K562 (cell line): ENCODE results near the gene PLAAT1. TPM values are rescaled to one million over a fixed set of nuclear protein-coding genes. Genes with fewer than 3 reads are reported as not detected.

Source experiments
- ATAC-seq: fragments of 200-7000 bp; cut with Tn5 transposase; 3 replicates; pipeline ENCODE4 v1.9.1; 2020; ENCODE audit warnings: moderate library complexity
- BruUV-seq: library from RNA; stranded (reverse); fragments of 400-500 nt; replicated peaks from 2 replicates; lab custom pipeline; 2021; lab: Mats Ljungman, UMichigan
- CTCF ChIA-PET: fragments of 300-600 bp; formaldehyde crosslinking; extraction: SDS; loops from one replicate; lab custom pipeline; 2021; ENCODE audit warnings: low intra/inter-chr PET ratio; lab: Yijun Ruan, JAX
- POLR2A ChIA-PET: fragments of 300-600, 350-650 bp; sonication (Branson Sonifier 250); formaldehyde crosslinking; extraction: SDS; loops from one replicate; lab custom pipeline; 2021; ENCODE audit warnings: antibody characterized with exemption, inconsistent platforms; lab: Yijun Ruan, JAX
- DNase-seq, 4 experiments: peaks; one replicate each; pipeline versions ENCODE4 v3.0.0 to v3.0.0-alpha.2; 2011 to 2018; ENCODE audit warnings: low spot score in 3 of 4, mixed read lengths in 3 of 4; ENCODE audit errors: extremely low read depth in 1 of 4
- FAIRE-seq: peaks from 2 replicates; lab custom pipeline; 2011; peaks lifted over from hg19 to GRCh38; lab: Jason Lieb, UNC
- H2AFZ ChIP-seq: 2 replicates; pipeline ENCODE4 v1.6.0; 2011; ENCODE audit warnings: low read depth, low read length, control low read depth, inconsistent platforms
- H3K27ac ChIP-seq: fragments of 200-600 bp; 3 replicates; pipeline ENCODE4 v1.8.0; 2011; ENCODE audit warnings: low read depth, mild to moderate bottlenecking, control low read depth, inconsistent platforms, low read length, moderate library complexity, mixed read lengths; ENCODE audit errors: extremely low read depth
- H3K27me3 ChIP-seq, 2 experiments: fragments of 300-600 bp in 1 of 2; 2 replicates in 1 of 2; 3 replicates in 1 of 2; pipeline versions ENCODE4 v1.6.0 to v1.8.0; 2011; ENCODE audit warnings: inconsistent platforms in 2 of 2, low read length in 2 of 2, mild to moderate bottlenecking in 1 of 2, mixed read lengths in 1 of 2, moderate library complexity in 1 of 2; ENCODE audit not compliant: control insufficient read depth in 2 of 2, insufficient read depth in 2 of 2
- H3K36me3 ChIP-seq: fragments of 300-600 bp; 3 replicates; pipeline ENCODE4 v1.8.0; 2011; ENCODE audit warnings: mild to moderate bottlenecking, low read length, inconsistent platforms; ENCODE audit not compliant: control insufficient read depth, insufficient read depth
- H3K4me1 ChIP-seq, 2 experiments: fragments of 200-600 bp in 1 of 2; replicated peaks in 1 of 2; 2 replicates in 1 of 2; 3 replicates in 1 of 2; pipeline versions ENCODE4 v1.5.1 to v1.8.0; 2011; ENCODE audit warnings: inconsistent platforms in 2 of 2, low read length in 2 of 2, mild to moderate bottlenecking in 1 of 2, mixed read lengths in 1 of 2, moderate library complexity in 1 of 2; ENCODE audit not compliant: control insufficient read depth in 2 of 2, insufficient read depth in 2 of 2
- H3K4me2 ChIP-seq: 2 replicates; pipeline ENCODE4 v1.6.1; 2011; ENCODE audit warnings: low read length, control low read depth, inconsistent platforms, mixed read lengths; ENCODE audit not compliant: insufficient read depth
- H3K4me3 ChIP-seq: fragments of 200-600 bp; sonication (generic), shearing (Covaris generic); 2 replicates; pipeline ENCODE4 v1.5.1; 2016; ENCODE audit warnings: control low read depth, inconsistent platforms
- H3K79me2 ChIP-seq: fragments of 200-600 bp; 3 replicates; pipeline ENCODE4 v1.8.0; 2011; ENCODE audit warnings: low read length, inconsistent platforms; ENCODE audit not compliant: control insufficient read depth, insufficient read depth
- H3K9ac ChIP-seq, 2 experiments: 2 replicates each; pipeline versions ENCODE4 v1.6.0 to v1.6.1; 2011; ENCODE audit warnings: low read depth in 2 of 2, low read length in 2 of 2, control low read depth in 1 of 2, inconsistent platforms in 1 of 2, mild to moderate bottlenecking in 1 of 2, mixed read lengths in 1 of 2; ENCODE audit not compliant: insufficient read depth in 1 of 2
- H3K9me1 ChIP-seq: one replicate; pipeline ENCODE4 v1.6.0; 2011; ENCODE audit warnings: inconsistent platforms, mild to moderate bottlenecking, low read length, moderate library complexity; ENCODE audit not compliant: control insufficient read depth, insufficient read depth
- H3K9me3 ChIP-seq: replicated peaks from 2 replicates; pipeline ENCODE4 v1.5.1; 2011; ENCODE audit warnings: low read depth, low read length, inconsistent platforms; ENCODE audit not compliant: control insufficient read depth, insufficient read depth
- H4K20me1 ChIP-seq: replicated peaks from 2 replicates; pipeline ENCODE4 v1.6.1; 2011; ENCODE audit warnings: low read length, inconsistent platforms, mixed read lengths; ENCODE audit not compliant: control insufficient read depth, insufficient read depth
- NFYB ChIP-seq: IDR thresholded peaks from 2 replicates; pipeline ENCODE4 v1.6.1; 2011; ENCODE audit warnings: mild to moderate bottlenecking, moderate library complexity; ENCODE audit not compliant: insufficient read length; ENCODE audit errors: extremely low read depth
- POLR3G ChIP-seq: IDR thresholded peaks from 2 replicates; pipeline ENCODE4 v1.6.1; 2011; ENCODE audit not compliant: insufficient read length, insufficient replicate concordance; ENCODE audit errors: extremely low read depth
- RB1 ChIP-seq: fragments of 450-650 bp; IDR thresholded peaks from 2 replicates; pipeline ENCODE4 v1.6.1; 2017; ENCODE audit warnings: low read depth, mild to moderate bottlenecking
- TBL1XR1 ChIP-seq, 2 experiments: IDR thresholded peaks; 2 replicates each; pipeline ENCODE4 v1.6.1; 2012; ENCODE audit warnings: improper control_type of control experiment in 2 of 2, low read length in 2 of 2, mild to moderate bottlenecking in 1 of 2
- ZNF780A ChIP-seq: fragments of 250-450 bp; sonication (Bioruptor Pico); IDR thresholded peaks from 2 replicates; pipeline ENCODE4 v1.5.0; 2021; ENCODE audit warnings: mild to moderate bottlenecking
- WGBS: fragments of 100-300 bp; shearing (Covaris generic); methylation state at CpG from one replicate; pipeline ENCODE4 v1.1.6; 2016; ENCODE audit warnings: low coverage, mixed read lengths; ENCODE audit not compliant: insufficient coverage; ENCODE audit errors: missing lambda C conversion rate; 5-methylcytosine and 5-hydroxymethylcytosine counted together
- in situ Hi-C: fragments of 300-500 bp; cut with MboI; formaldehyde crosslinking; loops from 4 replicates; pipeline ENCODE4 v1.15.0; 2018; ENCODE audit warnings: inconsistent platforms, mixed read lengths
- intact Hi-C: fragments of 100-400 bp; cut with micrococcal nuclease; formaldehyde crosslinking; loops from 2 replicates; pipeline ENCODE4 v1.14.2; 2022
- polyA plus RNA-seq, 8 experiments: library from polyadenylated mRNA; depleted of rRNA in 4 of 8; stranded (reverse) in 5 of 8; unstranded in 3 of 8; fragments of >200 nt; fragmentation: Nextera tagmentation in 2 of 8; fragmentation: Illumina TruSeq in 1 of 8; extraction: Ambion mirVana in 2 of 8; extraction: Trizol in 1 of 8; gene quantifications; 2 replicates each; pipeline versions ENCODE4 v1.2.1 to v1.2.3, GENCODE V29; 2011 to 2014; ENCODE audit warnings: inconsistent platforms in 1 of 8, missing spikeins in 1 of 8
- total RNA-seq, 7 experiments: library from RNA; depleted of rRNA in 6 of 7; stranded (reverse); fragments of >200 nt in 6 of 7; fragmentation: Illumina TruSeq in 2 of 7; extraction: Trizol in 2 of 7; gene quantifications; 2 replicates each; pipeline versions ENCODE4 v1.2.1 to v1.2.3, GENCODE V29; 2011 to 2021; ENCODE audit warnings: low replicate concordance in 1 of 7
- TF ChIP-seq, protein P1 (sequence below): fragments of 250-450 bp; sonication (Bioruptor Pico); IDR thresholded peaks from 2 replicates; pipeline ENCODE4 v1.8.0; 2021; ENCODE audit warnings: mild to moderate bottlenecking, moderate library complexity
- TF ChIP-seq, protein P2 (sequence below): fragments of 450-650 bp; IDR thresholded peaks from 2 replicates; pipeline ENCODE4 v1.6.1; 2016; ENCODE audit warnings: borderline replicate concordance

The PLAAT1 gene
- total and polyA plus RNA-seq, 9 of the 15 experiments (the other 6 are each of a cell fraction or from before 2014, with no cell fraction given) = 0.34 to 3.1 (median 1.5) TPM

DNA sequence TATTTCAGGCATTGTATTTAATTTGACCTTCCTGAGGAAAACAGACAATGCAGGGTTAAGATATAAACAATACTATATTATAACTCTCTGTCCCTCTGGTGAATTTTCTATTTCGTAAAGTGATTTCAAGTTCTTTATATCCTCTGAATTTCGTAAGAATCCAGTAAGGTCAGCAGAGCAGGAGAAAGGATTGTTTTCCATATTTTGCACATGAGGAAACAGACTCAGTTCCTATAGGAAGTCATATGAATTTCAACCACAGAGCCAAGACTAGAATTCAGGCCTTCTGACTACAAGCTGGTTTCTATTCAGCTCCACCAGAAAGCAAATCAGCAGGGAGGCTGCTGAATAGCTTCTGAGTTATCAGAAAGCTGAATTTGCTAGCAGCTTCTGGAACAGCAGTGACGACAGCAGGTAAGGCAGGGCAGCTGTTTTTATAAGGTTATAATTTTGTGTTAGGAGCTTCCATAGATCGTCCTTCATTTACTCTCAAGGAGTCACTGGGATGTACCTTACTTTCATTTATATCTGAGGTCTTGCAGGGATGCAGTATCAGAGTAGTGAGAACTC lies 11.1 kb upstream of the PLAAT1 start:
- no peak for FAIRE-seq
- no peaks in the 10 kb centered on the region for H3K4me1 ChIP-seq
- CTCF ChIA-PET = no interaction called here
- no peaks in the 10 kb centered on the region for H3K79me2 ChIP-seq
- 1% methylated on average over 4 of the region's 4 CpGs for WGBS
- no peak for ATAC-seq
- no peak for DNase-seq
- no peaks in the 10 kb centered on the region for H3K9me3 ChIP-seq
- H3K9me1 ChIP-seq = no peaks in the 10 kb centered on the region
- no peak overlapping the region for H3K4me3 ChIP-seq
- no peak overlapping the region for H3K9ac ChIP-seq
- H3K4me2 ChIP-seq = no peak overlapping the region
- TF ChIP-seq RB1 (no peak), ZNF780A (no peak), NFYB (no peak), POLR3G (no peak), TBL1XR1 (IDR thresholded peaks at IDR 0.05; ENCODE audit: low read length in 2 of 2) (no peak)
- TF ChIP-seq, protein P1, sequence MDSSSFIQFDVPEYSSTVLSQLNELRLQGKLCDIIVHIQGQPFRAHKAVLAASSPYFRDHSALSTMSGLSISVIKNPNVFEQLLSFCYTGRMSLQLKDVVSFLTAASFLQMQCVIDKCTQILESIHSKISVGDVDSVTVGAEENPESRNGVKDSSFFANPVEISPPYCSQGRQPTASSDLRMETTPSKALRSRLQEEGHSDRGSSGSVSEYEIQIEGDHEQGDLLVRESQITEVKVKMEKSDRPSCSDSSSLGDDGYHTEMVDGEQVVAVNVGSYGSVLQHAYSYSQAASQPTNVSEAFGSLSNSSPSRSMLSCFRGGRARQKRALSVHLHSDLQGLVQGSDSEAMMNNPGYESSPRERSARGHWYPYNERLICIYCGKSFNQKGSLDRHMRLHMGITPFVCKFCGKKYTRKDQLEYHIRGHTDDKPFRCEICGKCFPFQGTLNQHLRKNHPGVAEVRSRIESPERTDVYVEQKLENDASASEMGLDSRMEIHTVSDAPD (CRISPR knock-in tag) = no peak
- TF ChIP-seq, protein P2, sequence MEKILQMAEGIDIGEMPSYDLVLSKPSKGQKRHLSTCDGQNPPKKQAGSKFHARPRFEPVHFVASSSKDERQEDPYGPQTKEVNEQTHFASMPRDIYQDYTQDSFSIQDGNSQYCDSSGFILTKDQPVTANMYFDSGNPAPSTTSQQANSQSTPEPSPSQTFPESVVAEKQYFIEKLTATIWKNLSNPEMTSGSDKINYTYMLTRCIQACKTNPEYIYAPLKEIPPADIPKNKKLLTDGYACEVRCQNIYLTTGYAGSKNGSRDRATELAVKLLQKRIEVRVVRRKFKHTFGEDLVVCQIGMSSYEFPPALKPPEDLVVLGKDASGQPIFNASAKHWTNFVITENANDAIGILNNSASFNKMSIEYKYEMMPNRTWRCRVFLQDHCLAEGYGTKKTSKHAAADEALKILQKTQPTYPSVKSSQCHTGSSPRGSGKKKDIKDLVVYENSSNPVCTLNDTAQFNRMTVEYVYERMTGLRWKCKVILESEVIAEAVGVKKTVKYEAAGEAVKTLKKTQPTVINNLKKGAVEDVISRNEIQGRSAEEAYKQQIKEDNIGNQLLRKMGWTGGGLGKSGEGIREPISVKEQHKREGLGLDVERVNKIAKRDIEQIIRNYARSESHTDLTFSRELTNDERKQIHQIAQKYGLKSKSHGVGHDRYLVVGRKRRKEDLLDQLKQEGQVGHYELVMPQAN = no peak
- TF ChIP-seq, all 486 proteins: peak for 0
- Histone ChIP-seq H3K27ac (no peak overlapping the region), H3K27me3 (no peaks in the 10 kb centered on the region), H3K36me3 (no peaks in the 10 kb centered on the region), H2AFZ (no peak overlapping the region), H4K20me1 (no peaks in the 10 kb centered on the region)
- BruUV-seq = no TSS peak
- POLR2A ChIA-PET = no interaction called here
- intact Hi-C loops (no loop called here), in situ Hi-C loops (no loop called here)
